HepG2 (cell line): ENCODE measurements around the gene GGACT.

Experiments used
- BCLAF1 ChIP-seq: fragments of 450-650 bp; IDR thresholded peaks from 2 replicates; pipeline ENCODE4 v1.6.1; 2017; ENCODE audit warnings: mild to moderate bottlenecking
- CCDC6 ChIP-seq: sonication (generic); formaldehyde crosslinking; IDR thresholded peaks from 2 replicates; pipeline ENCODE4 v1.8.1; 2022; ENCODE audit warnings: mild to moderate bottlenecking, missing genetic modification reagents, moderate library complexity
- CTCF ChIP-seq: sonication (generic); formaldehyde crosslinking; IDR thresholded peaks from 2 replicates; pipeline ENCODE4 v1.5.0; 2020; ENCODE audit warnings: mild to moderate bottlenecking, missing genetic modification reagents, moderate library complexity
- DNMT3B ChIP-seq: conservative IDR thresholded peaks from 2 replicates; pipeline ENCODE4 v1.6.1; 2016; ENCODE audit warnings: missing biosample characterization, control low read depth
- POLR2A ChIP-seq, 2 experiments: IDR thresholded peaks; 2 replicates each; pipeline ENCODE4 v1.6.1; 2011; ENCODE audit warnings: low read depth in 2 of 2, low read length in 2 of 2, mild to moderate bottlenecking in 1 of 2, moderate library complexity in 1 of 2; ENCODE audit not compliant: insufficient read depth in 1 of 2
- RAD21 ChIP-seq: fragments of 450-650 bp; formaldehyde crosslinking; IDR thresholded peaks from 2 replicates; pipeline ENCODE4 v1.5.0; 2020; ENCODE audit warnings: mild to moderate bottlenecking
- STAG1 ChIP-seq: sonication (generic); formaldehyde crosslinking; IDR thresholded peaks from 2 replicates; pipeline ENCODE4 v1.4.0; 2020; ENCODE audit warnings: missing genetic modification reagents
- ZBTB4 ChIP-seq: sonication (generic); formaldehyde crosslinking; IDR thresholded peaks from 2 replicates; pipeline ENCODE4 v1.4.0; 2020; ENCODE audit warnings: missing genetic modification reagents, mild to moderate bottlenecking, borderline replicate concordance

GRCh38 chr13:100625447-100625846, 36.9 kb upstream of the GGACT start:
- TF ChIP-seq CCDC6 (CRISPR knock-in tag) (no peak), RAD21 (CRISPR knock-in tag) (no peak), ZBTB4 (CRISPR knock-in tag) (no peak), BCLAF1 (no peak), STAG1 (no peak), CTCF (no peak), POLR2A (IDR thresholded peaks at IDR 0.05; ENCODE audit: insufficient read depth in 1 of 2, low read depth in 2 of 2, low read length in 2 of 2) (no peak), DNMT3B (CRISPR knock-in tag) (no peak)
